Endothelial cell of umbilical vein (primary cell): ENCODE measurements around the gene AP3S2.

Experiments
- CTCF ChIP-seq, 2 donors: IDR thresholded peaks; 1 replicate in 1 of 2; 2 replicates in 1 of 2; pipeline ENCODE4 v1.5.1; 2011; ENCODE audit warnings: low read length in 2 of 2, mild to moderate bottlenecking in 2 of 2, moderate library complexity in 2 of 2, control low read depth in 1 of 2, inconsistent platforms in 1 of 2, low read depth in 1 of 2; ENCODE audit not compliant: insufficient read depth in 1 of 2; ENCODE audit errors: extremely low read depth in 1 of 2
- EZH2 ChIP-seq: IDR thresholded peaks from 2 replicates; pipeline ENCODE4 v1.6.1; 2012; ENCODE audit warnings: borderline replicate concordance, low read depth, mild to moderate bottlenecking, moderate library complexity, low read length, inconsistent platforms; ENCODE audit not compliant: severe bottlenecking
- MYC ChIP-seq: IDR thresholded peaks from one replicate; pipeline ENCODE4 v1.6.1; 2011; ENCODE audit warnings: mild to moderate bottlenecking, low read depth, low read length
- POLR2A ChIP-seq: IDR thresholded peaks from 2 replicates; pipeline ENCODE4 v1.6.1; 2012; ENCODE audit warnings: low read depth, mild to moderate bottlenecking, control low read depth, low read length
- POLR2AphosphoS5 ChIP-seq: IDR thresholded peaks from 2 replicates; pipeline ENCODE4 v1.6.1; 2012; ENCODE audit warnings: low read depth, mild to moderate bottlenecking, control low read depth, low read length, moderate library complexity; ENCODE audit not compliant: insufficient read depth

- TF ChIP-seq CTCF (IDR thresholded peaks at IDR 0.05; ENCODE audit: extremely low read depth in 1 of 2, insufficient read depth in 1 of 2, low read depth in 1 of 2, low read length in 2 of 2) = no peak
- TF ChIP-seq EZH2 = no peak
- TF ChIP-seq POLR2AphosphoS5 = no peak
- no peak for TF ChIP-seq POLR2A
- no peak for TF ChIP-seq MYC
Observed at GRCh38 chr15:89847101-89847500, 46.7 kb downstream of the AP3S2 start.
